HCT116 (cell line): ENCODE results near the gene TESPA1. TPM values are rescaled to one million over a fixed set of nuclear protein-coding genes. Genes with fewer than 3 reads are reported as not detected.

ENCODE experiments used
- ATAC-seq: fragments of 200-7000 bp; cut with Tn5 transposase; 2 replicates; pipeline ENCODE4 v1.9.1; 2020; ENCODE audit warnings: mild to moderate bottlenecking, moderate library complexity
- BruUV-seq: library from RNA; stranded (reverse); fragments of 400-500 nt; replicated peaks from 2 replicates; lab custom pipeline; 2021; lab: Mats Ljungman, UMichigan
- CTCF ChIA-PET: fragments of 300-600 bp; sonication (Branson Sonifier 250); formaldehyde crosslinking; loops from one replicate; lab custom pipeline; 2021; ENCODE audit warnings: antibody characterized with exemption; lab: Charles Lee
- POLR2A ChIA-PET: fragments of 300-600, 350-600 bp; sonication (Branson Sonifier 250); formaldehyde crosslinking; loops from one replicate; lab custom pipeline; 2021; ENCODE audit warnings: antibody characterized with exemption; lab: Charles Lee
- RAD21 ChIA-PET, 2 experiments: fragments of 300-600 bp; sonication (Branson Sonifier 250); formaldehyde crosslinking; loops; one replicate each; lab custom pipeline; 2023; ENCODE audit warnings: low total read pairs in 2 of 2; ENCODE audit not compliant: uncharacterized antibody in 2 of 2, unreplicated experiment in 2 of 2, low non-redundant PET in 1 of 2; lab: Charles Lee
- DNase-seq: peaks from one replicate; pipeline ENCODE4 v3.0.0-alpha.2; 2010; ENCODE audit warnings: low read depth, low spot score
- H2AFZ ChIP-seq: fragments of 200-600 bp; shearing (Covaris generic), sonication (generic); 2 replicates; pipeline ENCODE4 v1.6.1; 2017; ENCODE audit warnings: low read depth, mixed run types, mixed read lengths, antibody characterized with exemption, low read length; ENCODE audit not compliant: poor library complexity, severe bottlenecking
- H3K27ac ChIP-seq: 2 replicates; pipeline ENCODE4 v1.5.1; 2012; ENCODE audit warnings: low read depth, low read length
- H3K27me3 ChIP-seq: fragments of 200-600 bp; sonication (generic); 2 replicates; pipeline ENCODE4 v1.6.1; 2016; ENCODE audit warnings: mixed run types, low read length, mixed read lengths; ENCODE audit not compliant: insufficient read depth
- H3K36me3 ChIP-seq, 2 experiments: fragments of 200-500 bp in 1 of 2; fragments of 200-600 bp in 1 of 2; sonication (Bioruptor generic) in 1 of 2; sonication (generic) in 1 of 2; 2 replicates each; pipeline versions ENCODE4 v1.5.1 to v1.6.1; 2014 to 2016; ENCODE audit warnings: low read length in 2 of 2, inconsistent platforms in 1 of 2, mixed read lengths in 1 of 2, mixed run types in 1 of 2; ENCODE audit not compliant: insufficient read depth in 2 of 2, control insufficient read depth in 1 of 2
- H3K4me1 ChIP-seq, 2 experiments: fragments of 200-600 bp in 1 of 2; sonication (generic) in 1 of 2; 2 replicates each; pipeline versions ENCODE4 v1.5.1 to v1.6.1; 2012 to 2017; ENCODE audit warnings: low read length in 2 of 2, inconsistent platforms in 1 of 2, mild to moderate bottlenecking in 1 of 2, mixed read lengths in 1 of 2, mixed run types in 1 of 2, moderate library complexity in 1 of 2; ENCODE audit not compliant: insufficient read depth in 2 of 2, control insufficient read depth in 1 of 2
- H3K4me2 ChIP-seq: fragments of 200-600 bp; sonication (generic); 2 replicates; pipeline ENCODE4 v1.6.1; 2017; ENCODE audit warnings: mixed run types, low read length, mixed read lengths
- H3K4me3 ChIP-seq, 2 experiments: fragments of 200-600 bp in 1 of 2; sonication (generic) in 1 of 2; replicated peaks in 1 of 2; 2 replicates each; pipeline ENCODE4 v1.5.1; 2011 to 2016; ENCODE audit warnings: low read length in 2 of 2, control low read depth in 1 of 2, low read depth in 1 of 2, mild to moderate bottlenecking in 1 of 2, mixed read lengths in 1 of 2, mixed run types in 1 of 2
- H3K79me2 ChIP-seq: fragments of 200-600 bp; sonication (generic); 2 replicates; pipeline ENCODE4 v1.6.1; 2017; ENCODE audit warnings: mild to moderate bottlenecking, mixed run types, low read length, moderate library complexity, mixed read lengths; ENCODE audit not compliant: insufficient read depth
- H3K9ac ChIP-seq: fragments of 200-600 bp; sonication (generic); 2 replicates; pipeline ENCODE4 v1.6.1; 2016; ENCODE audit warnings: low read length, mixed read lengths
- H3K9me2 ChIP-seq: fragments of 200-600 bp; sonication (generic), shearing (Covaris generic); 2 replicates; pipeline ENCODE4 v1.6.1; 2017; ENCODE audit warnings: mixed run types, mild to moderate bottlenecking, moderate library complexity; ENCODE audit not compliant: insufficient read depth
- H3K9me3 ChIP-seq, 2 experiments: fragments of 200-500 bp in 1 of 2; fragments of 200-600 bp in 1 of 2; sonication (Bioruptor generic) in 1 of 2; sonication (generic) in 1 of 2; 2 replicates each; pipeline ENCODE4 v1.6.1; 2014 to 2017; ENCODE audit warnings: low read length in 2 of 2, mixed read lengths in 2 of 2, inconsistent platforms in 1 of 2, low read depth in 1 of 2, mild to moderate bottlenecking in 1 of 2, mixed run types in 1 of 2, moderate library complexity in 1 of 2; ENCODE audit not compliant: control insufficient read depth in 1 of 2, insufficient read depth in 1 of 2
- H4K20me1 ChIP-seq: fragments of 200-600 bp; sonication (generic), shearing (Covaris generic); 2 replicates; pipeline ENCODE4 v1.6.1; 2017; ENCODE audit warnings: mixed run types, mild to moderate bottlenecking, moderate library complexity; ENCODE audit not compliant: insufficient read depth
- CBX3 ChIP-seq: IDR thresholded peaks from 2 replicates; pipeline ENCODE4 v1.6.1; 2012; ENCODE audit warnings: low read depth
- CTCF ChIP-seq, 3 experiments: fragments of 200-600 bp in 1 of 3; sonication (generic) in 1 of 3; IDR thresholded peaks in 2 of 3; conservative IDR thresholded peaks in 1 of 3; 2 replicates each; pipeline ENCODE4 v1.5.1; 2012 to 2017; ENCODE audit warnings: low read depth in 2 of 3, low read length in 2 of 3, antibody characterized with exemption in 1 of 3, borderline replicate concordance in 1 of 3, control low read depth in 1 of 3, mild to moderate bottlenecking in 1 of 3, mixed read lengths in 1 of 3, mixed run types in 1 of 3, moderate library complexity in 1 of 3; ENCODE audit not compliant: insufficient read depth in 1 of 3
- ELF1 ChIP-seq: IDR thresholded peaks from 2 replicates; pipeline ENCODE4 v1.6.1; 2012; ENCODE audit warnings: low read depth, borderline replicate concordance
- EZH2 ChIP-seq: fragments of 200-600 bp; sonication (generic); IDR thresholded peaks from 2 replicates; pipeline ENCODE4 v1.6.1; 2017; ENCODE audit warnings: antibody characterized with exemption, mixed run types
- EZH2phosphoT487 ChIP-seq: fragments of 200-600 bp; IDR thresholded peaks from 2 replicates; pipeline ENCODE4 v1.6.1; 2018; ENCODE audit warnings: antibody characterized with exemption, borderline replicate concordance
- FOSL1 ChIP-seq: IDR thresholded peaks from 2 replicates; pipeline ENCODE4 v1.6.1; 2012; ENCODE audit warnings: low read depth
- JUND ChIP-seq: IDR thresholded peaks from 2 replicates; pipeline ENCODE4 v1.6.1; 2012
- MAX ChIP-seq: IDR thresholded peaks from 2 replicates; pipeline ENCODE4 v1.6.1; 2012
- POLR2A ChIP-seq: IDR thresholded peaks from 2 replicates; pipeline ENCODE4 v1.7.0; 2011; ENCODE audit warnings: borderline replicate concordance; ENCODE audit not compliant: insufficient read depth, insufficient read length; ENCODE audit errors: extremely low read depth
- POLR2AphosphoS5 ChIP-seq: IDR thresholded peaks from 2 replicates; pipeline ENCODE4 v1.6.1; 2011; ENCODE audit warnings: mild to moderate bottlenecking, low read depth, low read length, moderate library complexity
- REST ChIP-seq: IDR thresholded peaks from 2 replicates; pipeline ENCODE4 v1.6.1; 2012; ENCODE audit warnings: low read depth
- SIN3A ChIP-seq: IDR thresholded peaks from 2 replicates; pipeline ENCODE4 v1.6.1; 2012; ENCODE audit warnings: low read depth
- SP1 ChIP-seq: IDR thresholded peaks from 2 replicates; pipeline ENCODE4 v1.6.1; 2012; ENCODE audit warnings: low read depth
- ZFX ChIP-seq: fragments of 450-650 bp; IDR thresholded peaks from 2 replicates; pipeline ENCODE4 v1.6.1; 2017
- intact Hi-C: fragments of 100-400 bp; cut with micrococcal nuclease; formaldehyde crosslinking; loops from 2 replicates; pipeline ENCODE4 v1.10.0; 2022
- total RNA-seq: library from RNA; stranded (reverse); gene quantifications from one replicate; pipeline ENCODE4 v1.2.1, GENCODE V29; 2021; ENCODE audit not compliant: unreplicated experiment

Gene TESPA1
- total RNA-seq, 1 experiment from 2014 or later = 0.27 TPM

- no peak for ATAC-seq
- intact Hi-C loops = loop anchor here (5.0 kb wide), 1 partner anchor 334 kb away; no protein-coding TSS in a partner anchor
- no peaks in the 10 kb centered on the region for H4K20me1 ChIP-seq
- no peak overlapping the region for H3K9ac ChIP-seq
- H3K4me2 ChIP-seq = no peak overlapping the region
- ChIA-PET RAD21 (no interaction called here), POLR2A (no interaction called here), CTCF (interaction anchor here (1.6 kb wide), 1 partner anchor 81 kb away, joined by 4 read pairs; no protein-coding TSS in a partner anchor)
- H3K27me3 ChIP-seq = 0 out of 2 replicates have a peak, but pooled peaks cover 2% of the 10 kb centered on the region
- no peaks in the 10 kb centered on the region for H3K9me2 ChIP-seq
- H3K4me3 ChIP-seq = no peak overlapping the region
- no peaks in the 10 kb centered on the region for H3K9me3 ChIP-seq
- no peaks in the 10 kb centered on the region for H3K36me3 ChIP-seq
- no peaks in the 10 kb centered on the region for H3K79me2 ChIP-seq
- peaks cover 5 to 43% of the 10 kb centered on the region in 2 experiments; a peak in 3 of 4 replicates for H3K4me1 ChIP-seq
- no peak for DNase-seq
- BruUV-seq = no TSS peak
- TF ChIP-seq POLR2AphosphoS5 = no peak
- TF ChIP-seq POLR2A = no peak
- TF ChIP-seq FOSL1 = 0 out of 2 replicates have a peak, but pooled peaks have one; percentile 2
- TF ChIP-seq ELF1 = no peak
- no peak overlapping the region for H3K27ac ChIP-seq
- peak overlapping the region; percentile 13 for H2AFZ ChIP-seq
Observed at GRCh38 chr12:54936736-54937135, 47.8 kb downstream of the TESPA1 start.

- Histone ChIP-seq H3K9me3 (no peaks in the 10 kb centered on the region), H3K4me2 (peak overlapping the region; percentile 70), H2AFZ (peak overlapping the region; percentile 75), H3K9ac (peak overlapping the region; percentile 16; the same call in 1 of the 2 replicates), H3K9me2 (no peaks in the 10 kb centered on the region), H3K36me3 (no peaks in the 10 kb centered on the region), H3K27me3 (no peaks in the 10 kb centered on the region), H3K79me2 (no peaks in the 10 kb centered on the region), H4K20me1 (no peaks in the 10 kb centered on the region), H3K27ac (peak overlapping the region; percentile 55; the same call in 1 of the 2 replicates), H3K4me3 (peak overlapping the region in 1 of 2 experiments; percentile 39; a peak in 2 of 4 replicates), H3K4me1 (peaks cover 5 to 43% of the 10 kb centered on the region in 2 experiments; a peak in 3 of 4 replicates)
- intact Hi-C loops = loop anchor here (5.0 kb wide), 1 partner anchor 333 kb away; no protein-coding TSS in a partner anchor
- RAD21 ChIA-PET = no interaction called here
- POLR2A ChIA-PET = no interaction called here
- peak; percentile 89 for ATAC-seq
- BruUV-seq = no TSS peak
- CTCF ChIA-PET = interaction anchor here (1.6 kb wide), 1 partner anchor 80 kb away, joined by 4 read pairs; no protein-coding TSS in a partner anchor
- DNase-seq = peak; percentile 77
- TF ChIP-seq ZFX (no peak), POLR2AphosphoS5 (no peak), REST (no peak), JUND (peak; percentile 94), SIN3A (peak; percentile 42; the same call in 1 of the 2 replicates), CBX3 (peak; percentile 92), EZH2phosphoT487 (no peak), CTCF (IDR thresholded peaks at IDR 0.05 in 2 of 3, conservative IDR thresholded peaks at IDR 0.05 in 1 of 3; ENCODE audit: borderline replicate concordance in 1 of 3, insufficient read depth in 1 of 3, low read depth in 2 of 3, low read length in 2 of 3) (peak in 2 of 3 experiments; percentile 13 to 31; a peak in 1 of 6 replicates), EZH2 (no peak), SP1 (peak; percentile 83), MAX (peak; percentile 86)
Observed at GRCh38 chr12:54935235-54935951, 49.2 kb downstream of the TESPA1 start.
